Smooth muscle cell of the brain vasculature (primary cell): ENCODE results near the gene MPL.
A peak's percentile ranks its signal among the peaks of the same experiment; 100 is the strongest.
"Not testable (repeated sequence)": the region's sequence is repeated elsewhere in the genome, so short reads cannot be mapped to it uniquely, and the experiment has no call there.

ENCODE experiments used
- DNase-seq: peaks from one replicate; pipeline ENCODE4 v3.0.0-alpha.2; 2012; ENCODE audit warnings: low read depth, low spot score

Gene MPL

GRCh38 chr1:43354936-43355335 is 17.3 kb downstream of the MPL start:
- DNase-seq, result no peak

- DNase-seq, result no peak
Measured at GRCh38 chr1:43357251-43357650, 19.6 kb downstream of the MPL start.

- no peak for DNase-seq
Measured at GRCh38 chr1:43358121-43358745, 20.6 kb downstream of the MPL start.

GRCh38 chr1:43358746-43359693 is 21.4 kb downstream of the MPL start, which contains the start of gene CDC20:
Gene CDC20, plus strand, starts transcription at chr1:43358981. Its CDS starts 235 bp downstream, at chr1:43359216.
- DNase-seq, result peak; percentile 91

- DNase-seq, result no peak
Measured at GRCh38 chr1:43359696-43360095, 22.1 kb downstream of the MPL start.

- no peak for DNase-seq
Measured at GRCh38 chr1:43360616-43361015, 23.0 kb downstream of the MPL start.

GRCh38 chr1:43363283-43363934 is 25.8 kb downstream of the MPL start:
- no peak for DNase-seq

- DNase-seq, result no peak
Measured at GRCh38 chr1:43363935-43364525, 26.4 kb downstream of the MPL start.

GRCh38 chr1:43365678-43366077 is 28.1 kb downstream of the MPL start:
- DNase-seq, result no peak

GRCh38 chr1:43366179-43366578 is 28.6 kb downstream of the MPL start:
- DNase-seq, result no peak

GRCh38 chr1:43366601-43367025 is 29.0 kb downstream of the MPL start:
- DNase-seq, result no peak

- DNase-seq, result no peak
Measured at GRCh38 chr1:43367026-43367903, 29.6 kb downstream of the MPL start.

- peak; percentile 57 for DNase-seq
Measured at GRCh38 chr1:43367904-43368645, 30.5 kb downstream of the MPL start, which contains the start of gene ELOVL1. Gene ELOVL1, minus strand, starts transcription at chr1:43368011. Its CDS starts 2,402 bp downstream, at chr1:43365609.

GRCh38 chr1:43368646-43369020 is 31.0 kb downstream of the MPL start:
- DNase-seq, result no peak

- DNase-seq, result not testable (repeated sequence)
Measured at GRCh38 chr1:43369779-43370178, 32.2 kb downstream of the MPL start.

- DNase-seq, result no peak
Measured at GRCh38 chr1:43370564-43370963, 32.9 kb downstream of the MPL start.

- DNase-seq, result no peak
Measured at GRCh38 chr1:43372172-43372571, 34.6 kb downstream of the MPL start.

GRCh38 chr1:43373066-43373940 is 35.7 kb downstream of the MPL start:
- no peak for DNase-seq

- no peak for DNase-seq
Measured at GRCh38 chr1:43376723-43377235, 39.2 kb downstream of the MPL start.
